Measurements from ENCODE around the gene DPH6. TPM values are rescaled to one million over a fixed set of nuclear protein-coding genes. Genes with fewer than 3 reads are reported as not detected.

DPH6 gene
- total RNA-seq, 4 donors from 2014 or later, result 12.5 to 50.0 (median 19.0) TPM

DNA sequence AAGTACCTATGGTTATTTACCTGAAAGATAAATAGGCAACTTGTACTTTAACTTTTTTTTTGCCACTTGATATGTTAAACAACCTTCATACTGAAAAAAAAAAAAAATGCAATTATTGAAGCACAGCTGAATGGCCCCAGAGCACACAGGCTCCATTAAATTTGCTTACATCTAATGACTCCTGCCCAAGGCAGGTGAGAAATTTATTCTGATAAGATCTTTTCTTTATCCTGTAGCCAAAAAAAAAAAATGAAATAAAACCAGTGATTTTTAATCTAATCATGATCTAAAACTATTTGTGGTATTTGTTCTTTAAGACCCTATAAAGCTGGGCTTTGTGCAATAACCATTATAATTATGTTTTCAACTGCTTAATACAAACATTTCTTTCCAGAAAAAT is 115.7 kb downstream of the DPH6 start:
- no peak for DNase-seq (ENCODE audit: low spot score in 2 of 2)
- H3K9me3 ChIP-seq, result no peaks in the 10 kb centered on the region
- no peaks in the 10 kb centered on the region for H3K4me1 ChIP-seq
- H3K27me3 ChIP-seq, result no peaks in the 10 kb centered on the region
- H3K27ac ChIP-seq, result no peak overlapping the region
- no peaks in the 10 kb centered on the region for H3K36me3 ChIP-seq
- H3K4me3 ChIP-seq, result no peak overlapping the region
- TF ChIP-seq POLR2AphosphoS5 (IDR thresholded peaks at IDR 0.05) (no peak), POLR2A (IDR thresholded peaks at IDR 0.05) (no peak), EP300 (IDR thresholded peaks at IDR 0.05) (no peak)
- TF ChIP-seq, protein P1, sequence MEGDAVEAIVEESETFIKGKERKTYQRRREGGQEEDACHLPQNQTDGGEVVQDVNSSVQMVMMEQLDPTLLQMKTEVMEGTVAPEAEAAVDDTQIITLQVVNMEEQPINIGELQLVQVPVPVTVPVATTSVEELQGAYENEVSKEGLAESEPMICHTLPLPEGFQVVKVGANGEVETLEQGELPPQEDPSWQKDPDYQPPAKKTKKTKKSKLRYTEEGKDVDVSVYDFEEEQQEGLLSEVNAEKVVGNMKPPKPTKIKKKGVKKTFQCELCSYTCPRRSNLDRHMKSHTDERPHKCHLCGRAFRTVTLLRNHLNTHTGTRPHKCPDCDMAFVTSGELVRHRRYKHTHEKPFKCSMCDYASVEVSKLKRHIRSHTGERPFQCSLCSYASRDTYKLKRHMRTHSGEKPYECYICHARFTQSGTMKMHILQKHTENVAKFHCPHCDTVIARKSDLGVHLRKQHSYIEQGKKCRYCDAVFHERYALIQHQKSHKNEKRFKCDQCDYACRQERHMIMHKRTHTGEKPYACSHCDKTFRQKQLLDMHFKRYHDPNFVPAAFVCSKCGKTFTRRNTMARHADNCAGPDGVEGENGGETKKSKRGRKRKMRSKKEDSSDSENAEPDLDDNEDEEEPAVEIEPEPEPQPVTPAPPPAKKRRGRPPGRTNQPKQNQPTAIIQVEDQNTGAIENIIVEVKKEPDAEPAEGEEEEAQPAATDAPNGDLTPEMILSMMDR (IDR thresholded peaks at IDR 0.05), result no peak

DNA sequence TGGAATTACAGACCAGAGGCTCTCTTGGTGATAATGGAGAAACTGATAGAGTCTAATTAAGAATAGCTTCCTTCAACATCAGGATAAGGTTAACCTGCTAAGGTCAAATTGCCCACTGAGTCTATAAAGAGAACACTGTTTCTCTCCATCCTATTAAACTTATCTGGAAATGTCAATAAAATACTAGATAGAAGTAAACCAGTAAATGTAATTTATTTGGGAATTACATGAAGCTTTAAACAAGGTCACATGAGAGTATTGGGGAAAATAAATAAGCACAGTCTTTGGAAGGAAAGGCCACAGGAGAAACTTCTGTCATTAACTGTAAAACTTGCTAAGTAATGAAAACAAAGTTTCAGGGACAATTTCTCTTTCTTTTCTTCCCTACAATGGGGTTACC is 118.5 kb downstream of the DPH6 start:
- H3K9me3 ChIP-seq, result no peaks in the 10 kb centered on the region
- TF ChIP-seq POLR2A (IDR thresholded peaks at IDR 0.05) (no peak), POLR2AphosphoS5 (IDR thresholded peaks at IDR 0.05) (no peak), EP300 (IDR thresholded peaks at IDR 0.05) (no peak)
- TF ChIP-seq, protein P1 (IDR thresholded peaks at IDR 0.05), result no peak
- H3K27ac ChIP-seq, result no peak overlapping the region
- no peak overlapping the region for H3K4me3 ChIP-seq
- DNase-seq (ENCODE audit: low spot score in 2 of 2), result no peak
- no peaks in the 10 kb centered on the region for H3K4me1 ChIP-seq
- H3K36me3 ChIP-seq, result no peaks in the 10 kb centered on the region
- no peaks in the 10 kb centered on the region for H3K27me3 ChIP-seq

DNA sequence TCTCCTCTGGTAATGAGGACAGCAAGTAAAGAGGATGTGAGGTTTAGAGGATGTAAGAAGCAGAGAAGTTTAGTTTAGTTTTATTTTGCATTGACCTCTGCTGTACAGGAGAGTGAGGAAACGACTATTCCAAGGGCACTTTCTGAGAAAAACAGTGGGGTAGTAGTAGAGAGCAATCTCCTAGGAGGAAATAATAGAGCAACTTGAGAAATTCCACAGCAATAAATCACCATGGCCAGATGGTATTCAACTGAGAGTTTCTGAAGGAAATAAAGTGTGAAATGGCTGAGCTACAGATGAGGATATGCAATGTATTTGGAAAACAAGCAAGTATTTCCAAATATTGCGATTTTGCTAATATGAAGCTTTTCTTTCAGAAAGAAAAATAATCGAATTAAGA is 118.9 kb downstream of the DPH6 start:
- no peak for DNase-seq (ENCODE audit: low spot score in 2 of 2)
- Histone ChIP-seq H3K36me3 (no peaks in the 10 kb centered on the region), H3K4me3 (no peak overlapping the region), H3K4me1 (no peaks in the 10 kb centered on the region), H3K27ac (no peak overlapping the region), H3K27me3 (no peaks in the 10 kb centered on the region), H3K9me3 (no peaks in the 10 kb centered on the region)
- TF ChIP-seq, protein P1 (IDR thresholded peaks at IDR 0.05), result no peak
- no peak for TF ChIP-seq POLR2AphosphoS5 (IDR thresholded peaks at IDR 0.05)
- no peak for TF ChIP-seq EP300 (IDR thresholded peaks at IDR 0.05)
- TF ChIP-seq POLR2A (IDR thresholded peaks at IDR 0.05), result no peak
- WGBS, result 59% methylated on average over 3 of the region's 3 CpGs

DNA sequence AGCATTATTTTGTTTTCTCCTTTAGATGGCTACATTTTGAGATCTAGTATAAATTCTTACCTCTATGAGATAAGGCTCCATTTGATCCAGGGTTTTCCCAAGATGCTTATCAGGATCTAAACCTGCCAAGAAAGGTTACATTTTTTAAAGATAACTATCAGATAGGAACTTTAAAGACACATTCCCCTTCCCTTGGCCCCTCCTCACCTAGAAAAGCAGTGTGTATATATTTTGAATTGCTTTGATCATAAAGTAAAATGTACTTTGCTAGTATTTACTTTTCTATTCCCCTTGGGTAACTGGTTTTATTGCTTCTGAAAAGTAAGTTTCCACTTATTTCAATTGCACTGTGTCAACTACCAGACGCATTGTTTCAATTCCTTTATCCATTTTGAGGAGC is 135.2 kb downstream of the DPH6 start:
- whole genome bisulfite sequencing, result 73% methylated on average over 1 of the region's 1 CpG
- no peak overlapping the region for H3K4me3 ChIP-seq

DNA sequence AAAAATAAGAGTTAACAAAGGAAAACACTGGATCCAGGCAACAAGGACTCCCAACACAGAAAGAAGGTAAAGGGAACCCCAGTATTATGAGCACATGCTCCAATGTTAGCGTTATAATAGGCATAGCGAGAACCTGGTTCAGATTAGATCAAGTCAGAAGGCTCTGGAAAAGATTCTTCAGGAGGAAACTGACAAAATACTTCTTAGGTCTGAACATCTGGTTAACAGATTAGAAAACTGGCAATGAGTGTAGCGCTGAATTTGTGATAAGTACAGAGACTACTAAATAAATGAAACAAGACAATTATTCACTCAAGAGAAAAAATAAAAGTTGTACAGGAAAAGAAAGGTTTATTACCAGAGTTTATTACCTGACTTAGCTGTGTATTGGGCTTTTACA is 146.1 kb downstream of the DPH6 start:
- no peak for TF ChIP-seq POLR2A (IDR thresholded peaks at IDR 0.05)
- TF ChIP-seq, protein P1 (IDR thresholded peaks at IDR 0.05), result no peak
- TF ChIP-seq POLR2AphosphoS5 (IDR thresholded peaks at IDR 0.05), result no peak
- TF ChIP-seq EP300 (IDR thresholded peaks at IDR 0.05), result no peak
- no peak overlapping the region for H3K4me3 ChIP-seq
- H3K36me3 ChIP-seq, result no peaks in the 10 kb centered on the region
- H3K4me1 ChIP-seq, result no peaks in the 10 kb centered on the region
- no peaks in the 10 kb centered on the region for H3K27me3 ChIP-seq
- no peak for DNase-seq (ENCODE audit: low spot score in 2 of 2)
- WGBS, result 66% methylated on average over 3 of the region's 3 CpGs
- H3K27ac ChIP-seq, result no peak overlapping the region
- H3K9me3 ChIP-seq, result no peaks in the 10 kb centered on the region

More for the DNA sequence above, 135.2 kb downstream of the DPH6 start:
- Histone ChIP-seq H3K27me3 (no peaks in the 10 kb centered on the region), H3K4me1 (no peaks in the 10 kb centered on the region), H3K27ac (no peak overlapping the region), H3K9me3 (no peaks in the 10 kb centered on the region), H3K36me3 (peaks cover 11% of the 10 kb centered on the region)
- DNase-seq (ENCODE audit: low spot score in 2 of 2), result no peak
- no peak for TF ChIP-seq POLR2A (IDR thresholded peaks at IDR 0.05)
- no peak for TF ChIP-seq POLR2AphosphoS5 (IDR thresholded peaks at IDR 0.05)
- no peak for TF ChIP-seq EP300 (IDR thresholded peaks at IDR 0.05)
- TF ChIP-seq, protein P1 (IDR thresholded peaks at IDR 0.05), result no peak

Measured in suprapubic skin (tissue), 4 donors.